Measurements from ENCODE around the gene EVX2. TPM values are rescaled to one million over a fixed set of nuclear protein-coding genes. Genes with fewer than 3 reads are reported as not detected.

Gene EVX2
- total RNA-seq, 1 experiment from 2014 or later: not detected

GRCh38 chr2:176075481-176075880 is 8.3 kb downstream of the EVX2 start:
- H3K36me3 Mint-ChIP-seq (ENCODE audit: insufficient read depth, unreplicated experiment): peaks cover 13% of the 10 kb centered on the region
- CTCF ChIA-PET: no interaction called here
- H3K27ac Mint-ChIP-seq (ENCODE audit: unreplicated experiment): no peak overlapping the region
- no peak for DNase-seq
- intact Hi-C loops (cut with micrococcal nuclease; ENCODE audit: unreplicated experiment): loop anchor here (10.0 kb wide), 1 partner anchor 111 kb away; no protein-coding TSS in a partner anchor
- no TSS peak for BruUV-seq (replicated peaks)
- peaks cover 44% of the 10 kb centered on the region for H3K27me3 Mint-ChIP-seq (ENCODE audit: unreplicated experiment)
- no peak for TF ChIP-seq CTCF (IDR thresholded peaks at IDR 0.05; ENCODE audit: unreplicated experiment)
- peaks cover 8% of the 10 kb centered on the region for H3K4me1 Mint-ChIP-seq (ENCODE audit: low read depth, unreplicated experiment)
- H3K4me3 Mint-ChIP-seq (ENCODE audit: low read depth, unreplicated experiment): no peak overlapping the region
- H3K9me3 Mint-ChIP-seq (ENCODE audit: low read depth, unreplicated experiment): no peaks in the 10 kb centered on the region

- H3K27me3 Mint-ChIP-seq (ENCODE audit: unreplicated experiment): peaks cover 42% of the 10 kb centered on the region
- CTCF ChIA-PET: no interaction called here
These were observed 8.8 kb downstream of the EVX2 start for GRCh38 chr2:176074919-176075425.

GRCh38 chr2:176072951-176073904 is 10.5 kb downstream of the EVX2 start:
- Mint-ChIP-seq H3K4me1 (ENCODE audit: low read depth, unreplicated experiment) (peaks cover 8% of the 10 kb centered on the region), H3K27ac (ENCODE audit: unreplicated experiment) (no peak overlapping the region), H3K27me3 (ENCODE audit: unreplicated experiment) (peaks cover 24% of the 10 kb centered on the region), H3K4me3 (ENCODE audit: low read depth, unreplicated experiment) (no peak overlapping the region), H3K36me3 (ENCODE audit: insufficient read depth, unreplicated experiment) (no peaks in the 10 kb centered on the region), H3K9me3 (ENCODE audit: low read depth, unreplicated experiment) (peaks cover 3% of the 10 kb centered on the region)
- DNase-seq: no peak
- no TSS peak for BruUV-seq (replicated peaks)
- intact Hi-C loops (cut with micrococcal nuclease; ENCODE audit: unreplicated experiment): loop anchor here (10.0 kb wide), 1 partner anchor 108 kb away; no protein-coding TSS in a partner anchor
- CTCF ChIA-PET: no interaction called here
- no peak for TF ChIP-seq CTCF (IDR thresholded peaks at IDR 0.05; ENCODE audit: unreplicated experiment)

More at GRCh38 chr2:176074919-176075425, 8.8 kb downstream of the EVX2 start:
- no TSS peak for BruUV-seq (replicated peaks)
- intact Hi-C loops (cut with micrococcal nuclease; ENCODE audit: unreplicated experiment): loop anchor here (10.0 kb wide), 1 partner anchor 110 kb away; no protein-coding TSS in a partner anchor
- no peak overlapping the region for H3K4me3 Mint-ChIP-seq (ENCODE audit: low read depth, unreplicated experiment)
- H3K36me3 Mint-ChIP-seq (ENCODE audit: insufficient read depth, unreplicated experiment): peaks cover 8% of the 10 kb centered on the region
- no peak overlapping the region for H3K27ac Mint-ChIP-seq (ENCODE audit: unreplicated experiment)
- peaks cover 8% of the 10 kb centered on the region for H3K4me1 Mint-ChIP-seq (ENCODE audit: low read depth, unreplicated experiment)
- TF ChIP-seq CTCF (IDR thresholded peaks at IDR 0.05; ENCODE audit: unreplicated experiment): no peak
- H3K9me3 Mint-ChIP-seq (ENCODE audit: low read depth, unreplicated experiment): no peaks in the 10 kb centered on the region
- no peak for DNase-seq

- H3K27me3 Mint-ChIP-seq (ENCODE audit: unreplicated experiment): peaks cover 22% of the 10 kb centered on the region
- no peak overlapping the region for H3K27ac Mint-ChIP-seq (ENCODE audit: unreplicated experiment)
- no peak for DNase-seq
- no peak for TF ChIP-seq CTCF (IDR thresholded peaks at IDR 0.05; ENCODE audit: unreplicated experiment)
- CTCF ChIA-PET: no interaction called here
- intact Hi-C loops (cut with micrococcal nuclease; ENCODE audit: unreplicated experiment): loop anchor here (10.0 kb wide), 1 partner anchor 107 kb away; no protein-coding TSS in a partner anchor
- peaks cover 3% of the 10 kb centered on the region for H3K9me3 Mint-ChIP-seq (ENCODE audit: low read depth, unreplicated experiment)
- no peaks in the 10 kb centered on the region for H3K36me3 Mint-ChIP-seq (ENCODE audit: insufficient read depth, unreplicated experiment)
- no TSS peak for BruUV-seq (replicated peaks)
- H3K4me3 Mint-ChIP-seq (ENCODE audit: low read depth, unreplicated experiment): no peak overlapping the region
- peaks cover 8% of the 10 kb centered on the region for H3K4me1 Mint-ChIP-seq (ENCODE audit: low read depth, unreplicated experiment)
These were observed 11.5 kb downstream of the EVX2 start for GRCh38 chr2:176072292-176072669.

All from Calu3 (cell line).